Keratinocyte (primary cell): ENCODE data around the gene ADGRF1. TPM values are rescaled to one million over a fixed set of nuclear protein-coding genes. Genes with fewer than 3 reads are reported as not detected.
"Not testable (repeated sequence)": the region's sequence is repeated elsewhere in the genome, so short reads cannot be mapped to it uniquely, and the experiment has no call there.

Source experiments
- DNase-seq: peaks from one replicate; pipeline ENCODE4 v3.0.0-alpha.2; 2011; ENCODE audit warnings: low read depth, missing footprints, low spot score
- FAIRE-seq: peaks from 2 replicates; lab custom pipeline; 2011; peaks lifted over from hg19 to GRCh38; lab: Jason Lieb, UNC
- H2AFZ ChIP-seq: 2 replicates; pipeline ENCODE4 v1.6.0; 2012; ENCODE audit warnings: low read length, control low read depth, inconsistent platforms; ENCODE audit not compliant: control insufficient read depth
- H3K27ac ChIP-seq: 2 replicates; pipeline ENCODE4 v1.5.1; 2011; ENCODE audit warnings: low read length; ENCODE audit not compliant: control insufficient read depth, insufficient read depth
- H3K27me3 ChIP-seq: 3 replicates; pipeline ENCODE4 v1.6.0; 2011; ENCODE audit warnings: low read length; ENCODE audit not compliant: control insufficient read depth, insufficient read depth; ENCODE audit errors: extremely low read depth
- H3K36me3 ChIP-seq, 2 experiments: 2 replicates in 1 of 2; 3 replicates in 1 of 2; pipeline ENCODE4 v1.5.1; 2011; ENCODE audit warnings: low read length in 2 of 2, mild to moderate bottlenecking in 1 of 2; ENCODE audit not compliant: control insufficient read depth in 2 of 2, insufficient read depth in 2 of 2; ENCODE audit errors: extremely low read depth in 1 of 2
- H3K4me1 ChIP-seq: 3 replicates; pipeline ENCODE4 v1.5.1; 2011; ENCODE audit warnings: low read length; ENCODE audit not compliant: control insufficient read depth, insufficient read depth; ENCODE audit errors: extremely low read depth
- H3K4me2 ChIP-seq: 3 replicates; pipeline ENCODE4 v1.6.0; 2011; ENCODE audit warnings: low read depth, low read length; ENCODE audit not compliant: control insufficient read depth, insufficient read depth; ENCODE audit errors: extremely low read depth
- H3K4me3 ChIP-seq, 3 experiments: fragments of 200-600 bp in 1 of 3; sonication (generic) in 1 of 3; 2 replicates in 2 of 3; 3 replicates in 1 of 3; pipeline ENCODE4 v1.5.1; 2011 to 2016; ENCODE audit warnings: low read length in 3 of 3, mild to moderate bottlenecking in 3 of 3, control low read depth in 2 of 3, inconsistent platforms in 1 of 3, low read depth in 1 of 3, mixed read lengths in 1 of 3, mixed run types in 1 of 3, moderate library complexity in 1 of 3; ENCODE audit not compliant: control insufficient read depth in 2 of 3, insufficient read depth in 2 of 3; ENCODE audit errors: extremely low read depth in 1 of 3
- H3K79me2 ChIP-seq: 2 replicates; pipeline ENCODE4 v1.6.0; 2012; ENCODE audit warnings: low read length; ENCODE audit not compliant: control insufficient read depth, insufficient read depth
- H3K9ac ChIP-seq: 3 replicates; pipeline ENCODE4 v1.6.0; 2011; ENCODE audit warnings: low read length; ENCODE audit not compliant: control insufficient read depth, insufficient read depth; ENCODE audit errors: extremely low read depth
- H3K9me1 ChIP-seq: 3 replicates; pipeline ENCODE4 v1.6.0; 2011; ENCODE audit warnings: low read length; ENCODE audit not compliant: control insufficient read depth, insufficient read depth; ENCODE audit errors: extremely low read depth
- H3K9me3 ChIP-seq: 2 replicates; pipeline ENCODE4 v1.5.1; 2012; ENCODE audit warnings: low read depth, low read length; ENCODE audit not compliant: control insufficient read depth
- H4K20me1 ChIP-seq: 3 replicates; pipeline ENCODE4 v1.6.0; 2011; ENCODE audit warnings: low read length; ENCODE audit not compliant: control insufficient read depth, insufficient read depth; ENCODE audit errors: extremely low read depth
- EZH2 ChIP-seq: IDR thresholded peaks from one replicate; pipeline ENCODE4 v1.6.1; 2012; ENCODE audit warnings: inconsistent platforms, mild to moderate bottlenecking, low read length, moderate library complexity
- dilution Hi-C: fragments of 300-500 bp; cut with MboI; formaldehyde crosslinking; loops from one replicate; pipeline ENCODE4 v1.7.0; 2020; ENCODE audit warnings: low sequenced_read_pairs; ENCODE audit not compliant: extremely low pct_ligation_motif_present
- polyA plus RNA-seq, 5 experiments: library from polyadenylated mRNA; depleted of rRNA in 3 of 5; stranded (reverse) in 3 of 5; stranded (forward) in 1 of 5; unstranded in 1 of 5; fragments of >200 nt; gene quantifications; 1 replicate in 1 of 5; 2 replicates in 3 of 5; 3 replicates in 1 of 5; pipeline versions ENCODE4 v1.2.1 to v1.2.3, GENCODE V29; 2011 to 2012; ENCODE audit warnings: missing spikeins in 2 of 5, low read depth in 1 of 5, low replicate concordance in 1 of 5
- TF ChIP-seq, protein P1 (sequence below), 3 experiments: IDR thresholded peaks in 1 of 3; conservative IDR thresholded peaks in 1 of 3; optimal IDR thresholded peaks in 1 of 3; 2 replicates in 2 of 3; 3 replicates in 1 of 3; pipeline versions ENCODE3 to v1.5.1; 2011; ENCODE audit warnings: low read length in 3 of 3, mild to moderate bottlenecking in 3 of 3, moderate library complexity in 2 of 3, control low read depth in 1 of 3, inconsistent platforms in 1 of 3; ENCODE audit not compliant: insufficient read depth in 2 of 3; ENCODE audit errors: extremely low read depth in 1 of 3

Gene ADGRF1
- polyA plus RNA-seq, 1 donor (not counting 4 experiments of a cell fraction or from before 2014, with no cell fraction given), result 43.9 TPM

DNA sequence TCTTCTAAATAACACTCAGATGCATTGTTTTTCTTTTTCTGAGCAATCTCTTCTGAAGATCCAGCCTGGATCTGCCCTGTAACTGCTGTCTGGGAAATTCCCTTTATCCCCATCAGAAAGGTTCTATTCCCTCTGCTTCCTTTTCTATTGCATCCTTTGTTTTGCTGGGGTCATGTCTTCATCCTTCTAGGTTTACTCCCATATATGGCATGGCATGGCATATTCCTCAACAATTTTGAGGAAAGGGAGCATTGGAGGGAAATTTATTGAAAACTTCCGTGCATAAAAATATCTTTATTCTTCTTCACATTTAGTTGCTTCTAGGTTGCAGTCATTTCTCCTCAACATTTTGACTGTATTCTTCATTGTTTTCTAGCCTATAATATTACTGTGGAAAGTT is 47.2 kb downstream of the ADGRF1 start:
- FAIRE-seq, result no peak
- H2AFZ ChIP-seq, result no peak overlapping the region
- no peaks in the 10 kb centered on the region for H4K20me1 ChIP-seq
- H3K4me3 ChIP-seq, result no peak overlapping the region
- no peaks in the 10 kb centered on the region for H3K79me2 ChIP-seq
- DNase-seq, result no peak
- H3K9me1 ChIP-seq, result no peaks in the 10 kb centered on the region
- H3K4me2 ChIP-seq, result no peak overlapping the region
- H3K27me3 ChIP-seq, result no peaks in the 10 kb centered on the region
- no peak overlapping the region for H3K9ac ChIP-seq
- TF ChIP-seq, protein P1, sequence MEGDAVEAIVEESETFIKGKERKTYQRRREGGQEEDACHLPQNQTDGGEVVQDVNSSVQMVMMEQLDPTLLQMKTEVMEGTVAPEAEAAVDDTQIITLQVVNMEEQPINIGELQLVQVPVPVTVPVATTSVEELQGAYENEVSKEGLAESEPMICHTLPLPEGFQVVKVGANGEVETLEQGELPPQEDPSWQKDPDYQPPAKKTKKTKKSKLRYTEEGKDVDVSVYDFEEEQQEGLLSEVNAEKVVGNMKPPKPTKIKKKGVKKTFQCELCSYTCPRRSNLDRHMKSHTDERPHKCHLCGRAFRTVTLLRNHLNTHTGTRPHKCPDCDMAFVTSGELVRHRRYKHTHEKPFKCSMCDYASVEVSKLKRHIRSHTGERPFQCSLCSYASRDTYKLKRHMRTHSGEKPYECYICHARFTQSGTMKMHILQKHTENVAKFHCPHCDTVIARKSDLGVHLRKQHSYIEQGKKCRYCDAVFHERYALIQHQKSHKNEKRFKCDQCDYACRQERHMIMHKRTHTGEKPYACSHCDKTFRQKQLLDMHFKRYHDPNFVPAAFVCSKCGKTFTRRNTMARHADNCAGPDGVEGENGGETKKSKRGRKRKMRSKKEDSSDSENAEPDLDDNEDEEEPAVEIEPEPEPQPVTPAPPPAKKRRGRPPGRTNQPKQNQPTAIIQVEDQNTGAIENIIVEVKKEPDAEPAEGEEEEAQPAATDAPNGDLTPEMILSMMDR (optimal IDR thresholded peaks at IDR 0.05 in 1 of 3, IDR thresholded peaks at IDR 0.05 in 1 of 3, conservative IDR thresholded peaks at IDR 0.05 in 1 of 3; ENCODE audit: extremely low read depth in 1 of 3, insufficient read depth in 2 of 3, low read length in 3 of 3), result no peak
- no peak for TF ChIP-seq EZH2
- H3K4me1 ChIP-seq, result peaks cover 33% of the 10 kb centered on the region
- H3K36me3 ChIP-seq, result no peaks in the 10 kb centered on the region
- no peak overlapping the region for H3K27ac ChIP-seq
- dilution Hi-C loops, result no loop called here
- no peaks in the 10 kb centered on the region for H3K9me3 ChIP-seq

DNA sequence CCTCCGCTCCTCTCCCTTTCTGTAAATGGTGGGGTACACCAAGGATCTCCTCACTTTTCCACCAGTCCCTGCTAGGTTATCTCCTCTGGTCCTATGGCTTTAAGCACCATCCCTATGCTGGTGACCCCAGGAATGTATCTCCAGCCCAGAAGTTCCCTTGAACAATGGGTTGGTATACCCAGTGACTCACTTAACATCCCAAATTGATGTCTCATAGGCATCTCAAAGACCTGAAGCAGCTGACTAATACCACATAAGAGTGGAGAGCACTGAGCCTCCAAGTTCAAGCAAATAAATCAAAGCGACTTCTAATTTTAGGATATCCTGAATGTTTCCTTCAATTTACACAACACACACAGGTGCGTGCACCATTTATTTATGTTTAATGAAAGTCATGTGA is 48.3 kb downstream of the ADGRF1 start:
- no peak overlapping the region for H3K9ac ChIP-seq
- dilution Hi-C loops, result no loop called here

DNA sequence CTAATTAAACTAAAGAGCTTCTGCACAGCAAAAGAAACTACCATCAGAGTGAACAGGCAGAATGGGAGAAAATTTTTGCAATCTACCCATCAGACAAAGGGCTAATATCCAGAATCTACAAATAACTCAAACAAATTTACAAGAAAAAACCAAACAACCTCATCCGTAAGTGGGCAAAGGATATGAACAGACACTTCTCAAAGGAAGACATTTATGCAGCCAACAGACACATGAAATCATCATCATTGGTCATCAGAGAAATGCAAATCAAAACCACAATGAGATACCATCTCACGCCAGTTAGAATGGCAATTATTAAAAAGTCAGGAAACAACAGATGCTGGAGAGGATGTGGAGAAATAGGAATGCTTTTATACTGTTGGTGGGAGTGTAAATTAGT is 49.7 kb downstream of the ADGRF1 start:
- H3K79me2 ChIP-seq, H3K27me3 ChIP-seq, DNase-seq, H3K4me3 ChIP-seq, H3K9me1 ChIP-seq, H4K20me1 ChIP-seq, FAIRE-seq, H3K27ac ChIP-seq, H3K4me2 ChIP-seq, H3K9me3 ChIP-seq, H2AFZ ChIP-seq, dilution Hi-C loops, H3K36me3 ChIP-seq, H3K9ac ChIP-seq: not testable (repeated sequence)
- peaks cover 28% of the 10 kb centered on the region for H3K4me1 ChIP-seq

More for the DNA sequence above, 48.3 kb downstream of the ADGRF1 start:
- Histone ChIP-seq H4K20me1 (no peaks in the 10 kb centered on the region), H3K27me3 (no peaks in the 10 kb centered on the region), H2AFZ (no peak overlapping the region), H3K4me1 (peaks cover 33% of the 10 kb centered on the region), H3K4me3 (no peak overlapping the region), H3K36me3 (no peaks in the 10 kb centered on the region), H3K9me1 (no peaks in the 10 kb centered on the region), H3K4me2 (no peak overlapping the region), H3K9me3 (no peaks in the 10 kb centered on the region), H3K79me2 (no peaks in the 10 kb centered on the region), H3K27ac (peak overlapping the region; percentile 1)
- TF ChIP-seq EZH2, result no peak
- TF ChIP-seq, protein P1 (optimal IDR thresholded peaks at IDR 0.05 in 1 of 3, IDR thresholded peaks at IDR 0.05 in 1 of 3, conservative IDR thresholded peaks at IDR 0.05 in 1 of 3; ENCODE audit: extremely low read depth in 1 of 3, insufficient read depth in 2 of 3, low read length in 3 of 3), result no peak
- DNase-seq, result peak; percentile 63
- peak; percentile 99 for FAIRE-seq
